Astrocyte (in vitro differentiated cells and primary cell): ENCODE data around the gene KCNJ4. TPM values are rescaled to one million over a fixed set of nuclear protein-coding genes. Genes with fewer than 3 reads are reported as not detected.

Source experiments
- DNase-seq: peaks from one replicate; pipeline ENCODE4 v3.0.0-alpha.2; 2010; ENCODE audit warnings: low read depth
- FAIRE-seq: peaks from 2 replicates; lab custom pipeline; 2011; peaks lifted over from hg19 to GRCh38; lab: Jason Lieb, UNC
- H2AFZ ChIP-seq: 2 replicates; pipeline ENCODE4 v1.6.0; 2012; ENCODE audit warnings: low read depth, low read length, inconsistent platforms
- H3K27ac ChIP-seq: 2 replicates; pipeline ENCODE4 v1.5.1; 2011; ENCODE audit warnings: low read depth, low read length, inconsistent platforms
- H3K27me3 ChIP-seq: 2 replicates; pipeline ENCODE4 v1.6.0; 2011; ENCODE audit warnings: low read length, inconsistent platforms; ENCODE audit not compliant: insufficient read depth
- H3K36me3 ChIP-seq: 2 replicates; pipeline ENCODE4 v1.5.1; 2011; ENCODE audit warnings: low read length, inconsistent platforms; ENCODE audit not compliant: insufficient read depth
- H3K4me1 ChIP-seq: 2 replicates; pipeline ENCODE4 v1.5.1; 2011; ENCODE audit warnings: low read length, inconsistent platforms; ENCODE audit not compliant: insufficient read depth
- H3K4me2 ChIP-seq: 2 replicates; pipeline ENCODE4 v1.6.0; 2012; ENCODE audit warnings: low read length, inconsistent platforms
- H3K4me3 ChIP-seq: 2 replicates; pipeline ENCODE4 v1.5.1; 2011; ENCODE audit warnings: low read depth, mild to moderate bottlenecking, low read length, inconsistent platforms; ENCODE audit not compliant: insufficient read depth
- H3K79me2 ChIP-seq: 2 replicates; pipeline ENCODE4 v1.6.0; 2012; ENCODE audit warnings: mild to moderate bottlenecking, low read length, inconsistent platforms; ENCODE audit not compliant: insufficient read depth
- H3K9ac ChIP-seq: 2 replicates; pipeline ENCODE4 v1.6.0; 2012; ENCODE audit warnings: mild to moderate bottlenecking, low read length, inconsistent platforms
- H3K9me3 ChIP-seq: 2 replicates; pipeline ENCODE4 v1.5.1; 2012; ENCODE audit warnings: low read depth, mild to moderate bottlenecking, low read length, inconsistent platforms; ENCODE audit not compliant: insufficient read depth
- H4K20me1 ChIP-seq: 2 replicates; pipeline ENCODE4 v1.6.0; 2012; ENCODE audit warnings: low read length, inconsistent platforms; ENCODE audit not compliant: insufficient read depth
- H3K27ac Mint-ChIP-seq: one replicate; pipeline ENCODE4 v1.8.0; 2021; ENCODE audit warnings: mild to moderate bottlenecking, mixed read lengths; ENCODE audit not compliant: unreplicated experiment
- H3K27me3 Mint-ChIP-seq: one replicate; pipeline ENCODE4 v1.8.0; 2021; ENCODE audit warnings: low read depth, mixed read lengths; ENCODE audit not compliant: unreplicated experiment
- H3K36me3 Mint-ChIP-seq: one replicate; pipeline ENCODE4 v1.8.0; 2021; ENCODE audit warnings: low read depth, mixed read lengths; ENCODE audit not compliant: unreplicated experiment
- H3K4me1 Mint-ChIP-seq: one replicate; pipeline ENCODE4 v1.8.0; 2021; ENCODE audit warnings: low read depth, mixed read lengths; ENCODE audit not compliant: unreplicated experiment
- H3K4me3 Mint-ChIP-seq: one replicate; pipeline ENCODE4 v1.8.0; 2021; ENCODE audit warnings: mild to moderate bottlenecking, moderate library complexity, mixed read lengths; ENCODE audit not compliant: unreplicated experiment
- H3K9me3 Mint-ChIP-seq: one replicate; pipeline ENCODE4 v1.8.0; 2021; ENCODE audit warnings: mild to moderate bottlenecking, mixed read lengths; ENCODE audit not compliant: unreplicated experiment
- EZH2 ChIP-seq: IDR thresholded peaks from 2 replicates; pipeline ENCODE4 v1.6.1; 2012; ENCODE audit warnings: mild to moderate bottlenecking, low read length, inconsistent platforms; ENCODE audit not compliant: insufficient read depth
- total RNA-seq: library from RNA; stranded (reverse); gene quantifications from 2 replicates; pipeline ENCODE4 v1.2.1, GENCODE V29; 2021
- TF ChIP-seq, protein P1 (sequence below): IDR thresholded peaks from 2 replicates; pipeline ENCODE4 v1.5.1; 2011; ENCODE audit warnings: low read depth, mild to moderate bottlenecking, inconsistent platforms, low read length, moderate library complexity; ENCODE audit not compliant: insufficient read depth

The KCNJ4 gene
- total RNA-seq, 1 donor from 2014 or later = 0.30 TPM

GRCh38 chr22:38485783-38486182 is 30.8 kb upstream of the KCNJ4 start:
- Histone ChIP-seq H3K4me2 (no peak overlapping the region), H3K4me3 (no peak overlapping the region), H3K4me1 (peaks cover under 1% of the 10 kb centered on the region), H3K79me2 (peaks cover 33% of the 10 kb centered on the region), H2AFZ (no peak overlapping the region), H3K9me3 (no peaks in the 10 kb centered on the region), H3K27ac (no peak overlapping the region), H4K20me1 (peaks cover 79% of the 10 kb centered on the region), H3K9ac (no peak overlapping the region), H3K36me3 (peaks cover 90% of the 10 kb centered on the region), H3K27me3 (no peaks in the 10 kb centered on the region)
- Mint-ChIP-seq H3K4me1 (peaks cover 28% of the 10 kb centered on the region), H3K27ac (peak overlapping the region; percentile 26), H3K4me3 (no peak overlapping the region), H3K27me3 (no peaks in the 10 kb centered on the region), H3K9me3 (no peaks in the 10 kb centered on the region), H3K36me3 (peaks cover 42% of the 10 kb centered on the region)
- DNase-seq (no peak), FAIRE-seq (no peak)
- TF ChIP-seq EZH2 = no peak
- TF ChIP-seq, protein P1, sequence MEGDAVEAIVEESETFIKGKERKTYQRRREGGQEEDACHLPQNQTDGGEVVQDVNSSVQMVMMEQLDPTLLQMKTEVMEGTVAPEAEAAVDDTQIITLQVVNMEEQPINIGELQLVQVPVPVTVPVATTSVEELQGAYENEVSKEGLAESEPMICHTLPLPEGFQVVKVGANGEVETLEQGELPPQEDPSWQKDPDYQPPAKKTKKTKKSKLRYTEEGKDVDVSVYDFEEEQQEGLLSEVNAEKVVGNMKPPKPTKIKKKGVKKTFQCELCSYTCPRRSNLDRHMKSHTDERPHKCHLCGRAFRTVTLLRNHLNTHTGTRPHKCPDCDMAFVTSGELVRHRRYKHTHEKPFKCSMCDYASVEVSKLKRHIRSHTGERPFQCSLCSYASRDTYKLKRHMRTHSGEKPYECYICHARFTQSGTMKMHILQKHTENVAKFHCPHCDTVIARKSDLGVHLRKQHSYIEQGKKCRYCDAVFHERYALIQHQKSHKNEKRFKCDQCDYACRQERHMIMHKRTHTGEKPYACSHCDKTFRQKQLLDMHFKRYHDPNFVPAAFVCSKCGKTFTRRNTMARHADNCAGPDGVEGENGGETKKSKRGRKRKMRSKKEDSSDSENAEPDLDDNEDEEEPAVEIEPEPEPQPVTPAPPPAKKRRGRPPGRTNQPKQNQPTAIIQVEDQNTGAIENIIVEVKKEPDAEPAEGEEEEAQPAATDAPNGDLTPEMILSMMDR = no peak

GRCh38 chr22:38484244-38484643 is 29.2 kb upstream of the KCNJ4 start:
- Histone ChIP-seq H3K4me3 (no peak overlapping the region), H3K9ac (no peak overlapping the region), H3K4me1 (no peaks in the 10 kb centered on the region), H3K27me3 (no peaks in the 10 kb centered on the region), H3K27ac (no peak overlapping the region), H3K9me3 (no peaks in the 10 kb centered on the region), H2AFZ (no peak overlapping the region), H3K79me2 (peaks cover 17% of the 10 kb centered on the region), H4K20me1 (peaks cover 72% of the 10 kb centered on the region), H3K4me2 (no peak overlapping the region), H3K36me3 (peaks cover 82% of the 10 kb centered on the region)
- H3K27me3 Mint-ChIP-seq = no peaks in the 10 kb centered on the region
- H3K9me3 Mint-ChIP-seq = no peaks in the 10 kb centered on the region
- peaks cover 20% of the 10 kb centered on the region for H3K4me1 Mint-ChIP-seq
- FAIRE-seq = no peak
- peaks cover 33% of the 10 kb centered on the region for H3K36me3 Mint-ChIP-seq
- H3K4me3 Mint-ChIP-seq = peak overlapping the region; percentile 9
- H3K27ac Mint-ChIP-seq = peak overlapping the region; percentile 48
- TF ChIP-seq EZH2 = no peak
- TF ChIP-seq, protein P1 = no peak
- no peak for DNase-seq

- Histone ChIP-seq H3K9ac (no peak overlapping the region), H3K4me1 (no peaks in the 10 kb centered on the region), H3K27me3 (no peaks in the 10 kb centered on the region), H4K20me1 (peaks cover 66% of the 10 kb centered on the region), H3K4me2 (no peak overlapping the region), H3K4me3 (no peak overlapping the region), H3K79me2 (peaks cover 4% of the 10 kb centered on the region), H3K36me3 (peaks cover 73% of the 10 kb centered on the region), H2AFZ (no peak overlapping the region), H3K27ac (no peak overlapping the region), H3K9me3 (no peaks in the 10 kb centered on the region)
- H3K9me3 Mint-ChIP-seq = no peaks in the 10 kb centered on the region
- no peaks in the 10 kb centered on the region for H3K27me3 Mint-ChIP-seq
- H3K4me1 Mint-ChIP-seq = peaks cover 18% of the 10 kb centered on the region
- FAIRE-seq (no peak), DNase-seq (no peak)
- no peak overlapping the region for H3K4me3 Mint-ChIP-seq
- H3K27ac Mint-ChIP-seq = no peak overlapping the region
- peaks cover 35% of the 10 kb centered on the region for H3K36me3 Mint-ChIP-seq
- TF ChIP-seq EZH2 = no peak
- TF ChIP-seq, protein P1 = no peak
Observed at GRCh38 chr22:38482662-38483308, 27.8 kb upstream of the KCNJ4 start.
